ENCODE data around the gene GID8. TPM values are rescaled to one million over a fixed set of nuclear protein-coding genes. Genes with fewer than 3 reads are reported as not detected.

Gene GID8
- total and polyA plus RNA-seq, 2 of the 4 experiments (the other 2 are of a cell fraction), result 21.5 to 33.9 TPM

DNA sequence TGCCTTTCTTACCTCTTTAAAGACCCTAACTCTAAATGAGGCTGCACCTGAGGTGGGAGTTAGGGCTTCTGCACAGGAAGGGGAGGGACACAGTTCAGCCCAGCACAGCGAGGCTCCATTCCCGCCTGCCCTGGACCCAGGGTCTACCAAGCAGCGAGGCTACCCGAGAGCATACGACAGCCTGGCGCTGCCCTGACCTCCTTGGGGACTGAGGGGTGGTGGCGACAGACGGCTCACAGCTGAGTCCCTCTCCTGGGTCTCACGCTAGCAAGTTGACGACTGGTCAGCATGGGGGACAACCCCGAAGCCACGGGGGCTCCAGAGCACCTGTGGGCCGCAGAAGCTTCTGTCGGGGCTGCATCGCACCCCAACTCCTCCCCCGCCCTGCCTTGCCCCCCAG lies 38.9 kb downstream of the GID8 start:
- ATAC-seq (ENCODE audit: low read depth) (no peak), DNase-seq (no peak)
- no peak overlapping the region for H3K56ac ChIP-seq (ENCODE audit: extremely low read depth, insufficient read depth, low read length)
- H2BK15ac ChIP-seq (ENCODE audit: low read depth, low read length), result no peak overlapping the region
- ChIA-PET CTCF (no interaction called here), POLR2A (ENCODE audit: unreplicated experiment) (no interaction called here)
- H2AK5ac ChIP-seq (ENCODE audit: low read depth, low read length), result no peak overlapping the region
- no peak overlapping the region for H3K14ac ChIP-seq (replicated peaks; ENCODE audit: low read depth, low read length)
- H3K79me1 ChIP-seq (ENCODE audit: low read depth in 1 of 2, low read length in 2 of 2), result no peaks in the 10 kb centered on the region
- H3K4me2 ChIP-seq (ENCODE audit: low read depth, low read length), result no peak overlapping the region
- H4K5ac ChIP-seq (ENCODE audit: low read depth, low read length), result no peak overlapping the region
- no peak overlapping the region for H2BK5ac ChIP-seq (ENCODE audit: low read depth, low read length, poor library complexity, severe bottlenecking)
- H4K91ac ChIP-seq (ENCODE audit: insufficient read depth, low read depth, low read length), result no peak overlapping the region
- H3K27ac ChIP-seq (ENCODE audit: insufficient read depth, low read length), result no peak overlapping the region
- H3K23ac ChIP-seq (ENCODE audit: low read depth, low read length), result no peak overlapping the region
- dilution Hi-C loops (cut with HindIII; ENCODE audit: low sequenced_read_pairs, unreplicated experiment), result no loop called here
- intact Hi-C loops (cut with micrococcal nuclease), result no loop called here
- in situ Hi-C loops (cut with MboI; ENCODE audit: low sequenced_read_pairs), result no loop called here
- TF ChIP-seq MAZ (IDR thresholded peaks at IDR 0.05; ENCODE audit: borderline replicate concordance, low read depth, low read length) (no peak), CHD1 (IDR thresholded peaks at IDR 0.05; ENCODE audit: low read depth, low read length) (no peak), NFE2L2 (IDR thresholded peaks at IDR 0.05; ENCODE audit: low read depth, low read length) (no peak)
- TF ChIP-seq, protein P1, sequence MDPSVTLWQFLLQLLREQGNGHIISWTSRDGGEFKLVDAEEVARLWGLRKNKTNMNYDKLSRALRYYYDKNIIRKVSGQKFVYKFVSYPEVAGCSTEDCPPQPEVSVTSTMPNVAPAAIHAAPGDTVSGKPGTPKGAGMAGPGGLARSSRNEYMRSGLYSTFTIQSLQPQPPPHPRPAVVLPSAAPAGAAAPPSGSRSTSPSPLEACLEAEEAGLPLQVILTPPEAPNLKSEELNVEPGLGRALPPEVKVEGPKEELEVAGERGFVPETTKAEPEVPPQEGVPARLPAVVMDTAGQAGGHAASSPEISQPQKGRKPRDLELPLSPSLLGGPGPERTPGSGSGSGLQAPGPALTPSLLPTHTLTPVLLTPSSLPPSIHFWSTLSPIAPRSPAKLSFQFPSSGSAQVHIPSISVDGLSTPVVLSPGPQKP (IDR thresholded peaks at IDR 0.05; ENCODE audit: borderline replicate concordance, low read depth, low read length), result no peak
- no peak overlapping the region for H3K18ac ChIP-seq (ENCODE audit: low read depth, low read length)
- H2AFZ ChIP-seq (replicated peaks; ENCODE audit: low read length, poor library complexity), result no peak overlapping the region
- no peaks in the 10 kb centered on the region for H3K36me3 ChIP-seq (ENCODE audit: control insufficient read depth, insufficient read depth, low read length)
- H3K4me3 ChIP-seq (ENCODE audit: insufficient read depth, low read depth, low read length), result no peak overlapping the region
- H2BK120ac ChIP-seq (ENCODE audit: low read depth, low read length), result no peak overlapping the region
- no peaks in the 10 kb centered on the region for H3K4me1 ChIP-seq (ENCODE audit: control insufficient read depth, insufficient read depth, low read length)
- no TSS peak for BruUV-seq (replicated peaks)
- H3K9me3 ChIP-seq (ENCODE audit: control insufficient read depth, insufficient read depth, low read length), result no peaks in the 10 kb centered on the region
- whole genome bisulfite sequencing, 2 experiments (ENCODE audit: extremely low coverage in 2 of 2, insufficient read length in 1 of 2), result 69% methylated on average over 4 of the region's 16 CpGs; no CpG with 5 or more reads in 1 of the 2 experiments
- peaks cover 77% of the 10 kb centered on the region for H3K27me3 ChIP-seq (ENCODE audit: control insufficient read depth, insufficient read depth, low read length)
- no peak overlapping the region for H3K4ac ChIP-seq (ENCODE audit: low read depth, low read length)
- no peaks in the 10 kb centered on the region for H4K20me1 ChIP-seq (ENCODE audit: insufficient read depth, low read length)
- H3K9me1 ChIP-seq (ENCODE audit: insufficient read depth, low read length), result no peaks in the 10 kb centered on the region
- H3K9ac ChIP-seq (ENCODE audit: low read depth, low read length), result no peak overlapping the region
- no peak overlapping the region for H2AK9ac ChIP-seq (replicated peaks; ENCODE audit: low read depth, low read length, poor library complexity)
- H2BK20ac ChIP-seq (ENCODE audit: low read depth, low read length), result no peak overlapping the region
- H4K8ac ChIP-seq (ENCODE audit: low read depth in 2 of 2, low read length in 2 of 2), result no peak overlapping the region

All from IMR-90 (cell line).